Measurements from ENCODE around the gene CEP164. TPM values are rescaled to one million over a fixed set of nuclear protein-coding genes. Genes with fewer than 3 reads are reported as not detected.

Gene CEP164
- total and polyA plus RNA-seq, 9 of the 15 experiments (the other 6 are each of a cell fraction or from before 2014, with no cell fraction given) = 2.1 to 16.5 (median 10.4) TPM

DNA sequence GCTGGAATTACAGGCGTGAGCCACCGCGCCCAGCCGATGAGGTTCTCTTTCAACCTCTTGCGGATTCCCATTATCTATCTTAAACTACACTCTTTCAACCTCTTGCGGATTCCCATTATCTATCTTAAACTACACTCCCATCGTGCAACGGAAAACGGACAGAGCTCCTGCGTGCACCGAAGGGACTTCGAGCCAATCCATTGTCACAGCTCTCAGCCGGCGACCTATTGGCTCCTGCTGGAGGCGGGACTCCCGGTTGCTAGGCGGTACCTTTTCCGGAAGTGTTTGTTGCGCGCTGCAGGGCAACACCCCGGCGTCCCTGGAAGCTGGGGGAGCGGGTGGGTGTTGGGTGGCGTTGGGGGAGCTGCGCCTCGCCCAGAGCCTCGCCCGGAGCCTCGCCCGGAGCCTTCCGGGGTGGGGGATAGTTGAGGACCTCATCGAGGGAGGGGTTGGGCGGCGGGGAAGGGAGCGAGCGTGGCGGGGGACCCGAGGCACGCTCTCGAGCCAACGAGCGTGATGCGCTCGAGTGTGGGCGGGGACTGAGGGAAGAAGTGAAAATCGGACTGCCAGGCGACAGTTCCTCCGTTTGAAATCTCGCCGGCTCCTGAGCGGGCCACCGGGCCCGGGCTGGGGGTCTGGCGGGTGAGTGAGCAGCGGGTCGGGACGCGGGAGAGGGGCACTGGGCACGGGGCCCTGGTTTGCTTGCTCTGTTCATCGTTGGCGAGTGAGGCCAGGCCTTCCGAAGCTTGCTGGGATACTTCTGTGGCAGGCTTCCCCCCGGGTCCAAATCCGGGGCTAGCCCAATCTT is at the start of gene CEP164 (continued):
- TF ChIP-seq, protein P1, sequence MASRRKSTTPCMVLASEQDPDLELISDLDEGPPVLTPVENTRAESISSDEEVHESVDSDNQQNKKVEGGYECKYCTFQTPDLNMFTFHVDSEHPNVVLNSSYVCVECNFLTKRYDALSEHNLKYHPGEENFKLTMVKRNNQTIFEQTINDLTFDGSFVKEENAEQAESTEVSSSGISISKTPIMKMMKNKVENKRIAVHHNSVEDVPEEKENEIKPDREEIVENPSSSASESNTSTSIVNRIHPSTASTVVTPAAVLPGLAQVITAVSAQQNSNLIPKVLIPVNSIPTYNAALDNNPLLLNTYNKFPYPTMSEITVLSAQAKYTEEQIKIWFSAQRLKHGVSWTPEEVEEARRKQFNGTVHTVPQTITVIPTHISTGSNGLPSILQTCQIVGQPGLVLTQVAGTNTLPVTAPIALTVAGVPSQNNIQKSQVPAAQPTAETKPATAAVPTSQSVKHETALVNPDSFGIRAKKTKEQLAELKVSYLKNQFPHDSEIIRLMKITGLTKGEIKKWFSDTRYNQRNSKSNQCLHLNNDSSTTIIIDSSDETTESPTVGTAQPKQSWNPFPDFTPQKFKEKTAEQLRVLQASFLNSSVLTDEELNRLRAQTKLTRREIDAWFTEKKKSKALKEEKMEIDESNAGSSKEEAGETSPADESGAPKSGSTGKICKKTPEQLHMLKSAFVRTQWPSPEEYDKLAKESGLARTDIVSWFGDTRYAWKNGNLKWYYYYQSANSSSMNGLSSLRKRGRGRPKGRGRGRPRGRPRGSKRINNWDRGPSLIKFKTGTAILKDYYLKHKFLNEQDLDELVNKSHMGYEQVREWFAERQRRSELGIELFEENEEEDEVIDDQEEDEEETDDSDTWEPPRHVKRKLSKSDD (conservative IDR thresholded peaks at IDR 0.05; ENCODE audit: low read length) = no peak
- TF ChIP-seq TEAD4 (IDR thresholded peaks at IDR 0.05; ENCODE audit: low read length) = peak; percentile 48
- 0 out of 2 replicates have a peak, but pooled peaks have one; percentile 66 for TF ChIP-seq TEAD4 (CRISPR knock-in tag; IDR thresholded peaks at IDR 0.05; ENCODE audit: borderline replicate concordance)
- TF ChIP-seq, protein P2, sequence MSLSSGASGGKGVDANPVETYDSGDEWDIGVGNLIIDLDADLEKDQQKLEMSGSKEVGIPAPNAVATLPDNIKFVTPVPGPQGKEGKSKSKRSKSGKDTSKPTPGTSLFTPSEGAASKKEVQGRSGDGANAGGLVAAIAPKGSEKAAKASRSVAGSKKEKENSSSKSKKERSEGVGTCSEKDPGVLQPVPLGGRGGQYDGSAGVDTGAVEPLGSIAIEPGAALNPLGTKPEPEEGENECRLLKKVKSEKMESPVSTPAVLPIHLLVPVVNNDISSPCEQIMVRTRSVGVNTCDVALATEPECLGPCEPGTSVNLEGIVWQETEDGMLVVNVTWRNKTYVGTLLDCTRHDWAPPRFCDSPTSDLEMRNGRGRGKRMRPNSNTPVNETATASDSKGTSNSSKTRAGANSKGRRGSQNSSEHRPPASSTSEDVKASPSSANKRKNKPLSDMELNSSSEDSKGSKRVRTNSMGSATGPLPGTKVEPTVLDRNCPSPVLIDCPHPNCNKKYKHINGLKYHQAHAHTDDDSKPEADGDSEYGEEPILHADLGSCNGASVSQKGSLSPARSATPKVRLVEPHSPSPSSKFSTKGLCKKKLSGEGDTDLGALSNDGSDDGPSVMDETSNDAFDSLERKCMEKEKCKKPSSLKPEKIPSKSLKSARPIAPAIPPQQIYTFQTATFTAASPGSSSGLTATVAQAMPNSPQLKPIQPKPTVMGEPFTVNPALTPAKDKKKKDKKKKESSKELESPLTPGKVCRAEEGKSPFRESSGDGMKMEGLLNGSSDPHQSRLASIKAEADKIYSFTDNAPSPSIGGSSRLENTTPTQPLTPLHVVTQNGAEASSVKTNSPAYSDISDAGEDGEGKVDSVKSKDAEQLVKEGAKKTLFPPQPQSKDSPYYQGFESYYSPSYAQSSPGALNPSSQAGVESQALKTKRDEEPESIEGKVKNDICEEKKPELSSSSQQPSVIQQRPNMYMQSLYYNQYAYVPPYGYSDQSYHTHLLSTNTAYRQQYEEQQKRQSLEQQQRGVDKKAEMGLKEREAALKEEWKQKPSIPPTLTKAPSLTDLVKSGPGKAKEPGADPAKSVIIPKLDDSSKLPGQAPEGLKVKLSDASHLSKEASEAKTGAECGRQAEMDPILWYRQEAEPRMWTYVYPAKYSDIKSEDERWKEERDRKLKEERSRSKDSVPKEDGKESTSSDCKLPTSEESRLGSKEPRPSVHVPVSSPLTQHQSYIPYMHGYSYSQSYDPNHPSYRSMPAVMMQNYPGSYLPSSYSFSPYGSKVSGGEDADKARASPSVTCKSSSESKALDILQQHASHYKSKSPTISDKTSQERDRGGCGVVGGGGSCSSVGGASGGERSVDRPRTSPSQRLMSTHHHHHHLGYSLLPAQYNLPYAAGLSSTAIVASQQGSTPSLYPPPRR (CRISPR knock-in tag; IDR thresholded peaks at IDR 0.05; ENCODE audit: borderline replicate concordance) = no peak
- TF ChIP-seq, protein P3, sequence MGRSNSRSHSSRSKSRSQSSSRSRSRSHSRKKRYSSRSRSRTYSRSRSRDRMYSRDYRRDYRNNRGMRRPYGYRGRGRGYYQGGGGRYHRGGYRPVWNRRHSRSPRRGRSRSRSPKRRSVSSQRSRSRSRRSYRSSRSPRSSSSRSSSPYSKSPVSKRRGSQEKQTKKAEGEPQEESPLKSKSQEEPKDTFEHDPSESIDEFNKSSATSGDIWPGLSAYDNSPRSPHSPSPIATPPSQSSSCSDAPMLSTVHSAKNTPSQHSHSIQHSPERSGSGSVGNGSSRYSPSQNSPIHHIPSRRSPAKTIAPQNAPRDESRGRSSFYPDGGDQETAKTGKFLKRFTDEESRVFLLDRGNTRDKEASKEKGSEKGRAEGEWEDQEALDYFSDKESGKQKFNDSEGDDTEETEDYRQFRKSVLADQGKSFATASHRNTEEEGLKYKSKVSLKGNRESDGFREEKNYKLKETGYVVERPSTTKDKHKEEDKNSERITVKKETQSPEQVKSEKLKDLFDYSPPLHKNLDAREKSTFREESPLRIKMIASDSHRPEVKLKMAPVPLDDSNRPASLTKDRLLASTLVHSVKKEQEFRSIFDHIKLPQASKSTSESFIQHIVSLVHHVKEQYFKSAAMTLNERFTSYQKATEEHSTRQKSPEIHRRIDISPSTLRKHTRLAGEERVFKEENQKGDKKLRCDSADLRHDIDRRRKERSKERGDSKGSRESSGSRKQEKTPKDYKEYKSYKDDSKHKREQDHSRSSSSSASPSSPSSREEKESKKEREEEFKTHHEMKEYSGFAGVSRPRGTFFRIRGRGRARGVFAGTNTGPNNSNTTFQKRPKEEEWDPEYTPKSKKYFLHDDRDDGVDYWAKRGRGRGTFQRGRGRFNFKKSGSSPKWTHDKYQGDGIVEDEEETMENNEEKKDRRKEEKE (IDR thresholded peaks at IDR 0.05; ENCODE audit: borderline replicate concordance in 1 of 2, control insufficient read depth in 1 of 2, low read depth in 2 of 2, low read length in 1 of 2) = no peak
- no peak for TF ChIP-seq RAD21 (CRISPR knock-in tag; conservative IDR thresholded peaks at IDR 0.05 in 1 of 2, IDR thresholded peaks at IDR 0.05 in 1 of 2)
- no peak for TF ChIP-seq ZNF282 (CRISPR knock-in tag; IDR thresholded peaks at IDR 0.05)
- no peak for TF ChIP-seq RAD51 (IDR thresholded peaks at IDR 0.05; ENCODE audit: borderline replicate concordance, low read depth)
- peak; percentile 63; the same call in 1 of the 2 replicates for TF ChIP-seq RFX5 (IDR thresholded peaks at IDR 0.05; ENCODE audit: low read depth, low read length)
- TF ChIP-seq NR1H2 (CRISPR knock-in tag; IDR thresholded peaks at IDR 0.05) = no peak
- TF ChIP-seq, protein P4, sequence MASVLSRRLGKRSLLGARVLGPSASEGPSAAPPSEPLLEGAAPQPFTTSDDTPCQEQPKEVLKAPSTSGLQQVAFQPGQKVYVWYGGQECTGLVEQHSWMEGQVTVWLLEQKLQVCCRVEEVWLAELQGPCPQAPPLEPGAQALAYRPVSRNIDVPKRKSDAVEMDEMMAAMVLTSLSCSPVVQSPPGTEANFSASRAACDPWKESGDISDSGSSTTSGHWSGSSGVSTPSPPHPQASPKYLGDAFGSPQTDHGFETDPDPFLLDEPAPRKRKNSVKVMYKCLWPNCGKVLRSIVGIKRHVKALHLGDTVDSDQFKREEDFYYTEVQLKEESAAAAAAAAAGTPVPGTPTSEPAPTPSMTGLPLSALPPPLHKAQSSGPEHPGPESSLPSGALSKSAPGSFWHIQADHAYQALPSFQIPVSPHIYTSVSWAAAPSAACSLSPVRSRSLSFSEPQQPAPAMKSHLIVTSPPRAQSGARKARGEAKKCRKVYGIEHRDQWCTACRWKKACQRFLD (CRISPR knock-in tag; IDR thresholded peaks at IDR 0.05) = peak; percentile 82
- no peak for TF ChIP-seq BCOR (IDR thresholded peaks at IDR 0.05)
- TF ChIP-seq JUND (IDR thresholded peaks at IDR 0.05; ENCODE audit: borderline replicate concordance, low read depth, low read length) = no peak
- TF ChIP-seq JUND (tag; IDR thresholded peaks at IDR 0.05; ENCODE audit: borderline replicate concordance, low read depth, low read length) = no peak; the same call in 2 of the 3 replicates
